IMR-90 (cell line): Measurements from ENCODE around the gene ATG14. TPM values are rescaled to one million over a fixed set of nuclear protein-coding genes. Genes with fewer than 3 reads are reported as not detected.

Source experiments
- ATAC-seq: fragments of 200-7000 bp; cut with Tn5 transposase; 2 replicates; pipeline ENCODE4 v1.9.1; 2020; ENCODE audit warnings: low read depth, mild to moderate bottlenecking, moderate library complexity
- BruUV-seq: library from RNA; stranded (reverse); fragments of 400-500 nt; replicated peaks from 2 replicates; lab custom pipeline; 2021; lab: Mats Ljungman, UMichigan
- CTCF ChIA-PET: fragments of 300-600 bp; formaldehyde crosslinking; extraction: SDS; loops from one replicate; lab custom pipeline; 2021; ENCODE audit warnings: antibody characterized with exemption; lab: Yijun Ruan, JAX
- POLR2A ChIA-PET: fragments of 300-600 bp; sonication (Branson Sonifier 250); formaldehyde crosslinking; loops from one replicate; lab custom pipeline; 2022; ENCODE audit warnings: antibody characterized with exemption; ENCODE audit not compliant: unreplicated experiment; lab: Charles Lee
- DNase-seq: peaks from one replicate; pipeline ENCODE4 v3.0.0; 2013
- H2AFZ ChIP-seq: replicated peaks from 2 replicates; pipeline ENCODE3; 2013; ENCODE audit warnings: low read length, mild to moderate bottlenecking; ENCODE audit not compliant: poor library complexity
- H2AK5ac ChIP-seq: 2 replicates; pipeline ENCODE4 v1.6.1; 2013; ENCODE audit warnings: low read depth, low read length, inconsistent platforms
- H2AK9ac ChIP-seq: replicated peaks from 2 replicates; pipeline ENCODE3; 2013; ENCODE audit warnings: mild to moderate bottlenecking, low read depth, low read length, moderate library complexity; ENCODE audit not compliant: poor library complexity
- H2BK120ac ChIP-seq: 2 replicates; pipeline ENCODE4 v1.6.1; 2013; ENCODE audit warnings: low read depth, low read length, inconsistent platforms
- H2BK15ac ChIP-seq: 3 replicates; pipeline ENCODE4 v1.6.1; 2013; ENCODE audit warnings: low read depth, low read length, inconsistent platforms
- H2BK20ac ChIP-seq: 2 replicates; pipeline ENCODE4 v1.6.1; 2013; ENCODE audit warnings: low read depth, mild to moderate bottlenecking, inconsistent platforms, low read length, moderate library complexity
- H2BK5ac ChIP-seq: 2 replicates; pipeline ENCODE4 v1.6.1; 2013; ENCODE audit warnings: mild to moderate bottlenecking, low read depth, low read length, inconsistent platforms; ENCODE audit not compliant: poor library complexity, severe bottlenecking
- H3K14ac ChIP-seq: replicated peaks from 2 replicates; pipeline ENCODE4 v1.6.1; 2013; ENCODE audit warnings: low read depth, low read length, inconsistent platforms
- H3K18ac ChIP-seq: 2 replicates; pipeline ENCODE4 v1.6.1; 2013; ENCODE audit warnings: low read depth, low read length, control low read depth
- H3K23ac ChIP-seq: 2 replicates; pipeline ENCODE4 v1.6.1; 2013; ENCODE audit warnings: low read depth, low read length, inconsistent platforms
- H3K27ac ChIP-seq: 2 replicates; pipeline ENCODE4 v1.5.1; 2013; ENCODE audit warnings: mild to moderate bottlenecking, control low read depth, low read length; ENCODE audit not compliant: insufficient read depth
- H3K27me3 ChIP-seq: 2 replicates; pipeline ENCODE4 v1.6.1; 2013; ENCODE audit warnings: low read length; ENCODE audit not compliant: control insufficient read depth, insufficient read depth
- H3K36me3 ChIP-seq: 2 replicates; pipeline ENCODE4 v1.6.1; 2013; ENCODE audit warnings: low read length, mixed read lengths; ENCODE audit not compliant: control insufficient read depth, insufficient read depth
- H3K4ac ChIP-seq: 2 replicates; pipeline ENCODE4 v1.6.1; 2013; ENCODE audit warnings: low read depth, low read length, inconsistent platforms
- H3K4me1 ChIP-seq: 2 replicates; pipeline ENCODE4 v1.6.1; 2013; ENCODE audit warnings: low read length, mixed read lengths; ENCODE audit not compliant: control insufficient read depth, insufficient read depth
- H3K4me2 ChIP-seq: 2 replicates; pipeline ENCODE4 v1.6.1; 2013; ENCODE audit warnings: low read depth, mild to moderate bottlenecking, control low read depth, low read length, moderate library complexity
- H3K4me3 ChIP-seq: 2 replicates; pipeline ENCODE4 v1.5.1; 2013; ENCODE audit warnings: low read depth, mild to moderate bottlenecking, control low read depth, low read length, moderate library complexity; ENCODE audit not compliant: insufficient read depth
- H3K56ac ChIP-seq: 2 replicates; pipeline ENCODE4 v1.6.1; 2013; ENCODE audit warnings: low read length, inconsistent platforms; ENCODE audit not compliant: insufficient read depth; ENCODE audit errors: extremely low read depth
- H3K79me1 ChIP-seq, 2 experiments: 2 replicates each; pipeline ENCODE4 v1.6.1; 2013; ENCODE audit warnings: low read length in 2 of 2, inconsistent platforms in 1 of 2, low read depth in 1 of 2
- H3K9ac ChIP-seq: 2 replicates; pipeline ENCODE4 v1.6.1; 2013; ENCODE audit warnings: low read depth, low read length, control low read depth
- H3K9me1 ChIP-seq: 2 replicates; pipeline ENCODE4 v1.6.1; 2013; ENCODE audit warnings: low read length, inconsistent platforms; ENCODE audit not compliant: insufficient read depth
- H3K9me3 ChIP-seq: 2 replicates; pipeline ENCODE4 v1.6.1; 2013; ENCODE audit warnings: low read length; ENCODE audit not compliant: control insufficient read depth, insufficient read depth
- H4K20me1 ChIP-seq: 2 replicates; pipeline ENCODE4 v1.6.1; 2013; ENCODE audit warnings: low read length, inconsistent platforms; ENCODE audit not compliant: insufficient read depth
- H4K5ac ChIP-seq: 2 replicates; pipeline ENCODE4 v1.6.1; 2013; ENCODE audit warnings: mild to moderate bottlenecking, low read depth, low read length, control low read depth
- H4K8ac ChIP-seq, 2 experiments: 2 replicates each; pipeline ENCODE4 v1.6.1; 2013; ENCODE audit warnings: low read depth in 2 of 2, low read length in 2 of 2, control low read depth in 1 of 2, inconsistent platforms in 1 of 2
- H4K91ac ChIP-seq: 2 replicates; pipeline ENCODE4 v1.6.1; 2013; ENCODE audit warnings: low read depth, low read length, inconsistent platforms; ENCODE audit not compliant: insufficient read depth
- BHLHE40 ChIP-seq: fragments of 150-350 bp; IDR thresholded peaks from 2 replicates; pipeline ENCODE4 v1.6.1; 2016; ENCODE audit warnings: mild to moderate bottlenecking, low read depth, low read length
- CEBPB ChIP-seq: IDR thresholded peaks from 2 replicates; pipeline ENCODE4 v1.6.1; 2012; ENCODE audit warnings: low read depth, low read length, improper control_type of control experiment
- CTCF ChIP-seq: conservative IDR thresholded peaks from 2 replicates; pipeline ENCODE4 v1.5.1; 2012; ENCODE audit warnings: mild to moderate bottlenecking, low read depth, low read length, improper control_type of control experiment
- MAFK ChIP-seq: IDR thresholded peaks from 2 replicates; pipeline ENCODE4 v1.6.1; 2012; ENCODE audit warnings: low read depth, low read length, improper control_type of control experiment
- MAZ ChIP-seq: IDR thresholded peaks from 2 replicates; pipeline ENCODE4 v1.6.1; 2012; ENCODE audit warnings: low read depth, mild to moderate bottlenecking, low read length, improper control_type of control experiment, moderate library complexity, borderline replicate concordance
- MXI1 ChIP-seq: IDR thresholded peaks from 2 replicates; pipeline ENCODE4 v1.6.1; 2012; ENCODE audit warnings: low read depth, mild to moderate bottlenecking, low read length, moderate library complexity, borderline replicate concordance
- NFE2L2 ChIP-seq: fragments of 150-350 bp; IDR thresholded peaks from 2 replicates; pipeline ENCODE4 v1.6.1; 2016; ENCODE audit warnings: low read depth, mild to moderate bottlenecking, low read length
- RAD21 ChIP-seq: IDR thresholded peaks from 2 replicates; pipeline ENCODE4 v1.6.1; 2012; ENCODE audit warnings: low read length, improper control_type of control experiment
- RCOR1 ChIP-seq: IDR thresholded peaks from 2 replicates; pipeline ENCODE4 v1.6.1; 2012; ENCODE audit warnings: mild to moderate bottlenecking, low read length, improper control_type of control experiment; ENCODE audit not compliant: insufficient replicate concordance
- SMC3 ChIP-seq: fragments of 150-350 bp; IDR thresholded peaks from 2 replicates; pipeline ENCODE4 v1.6.1; 2016; ENCODE audit warnings: low read depth, mild to moderate bottlenecking, antibody characterized with exemption, low read length, moderate library complexity
- WGBS, 2 experiments: methylation state at CpG; one replicate each; pipeline versions ENCODE4 v1.1.5 to v1.1.7; 2013; ENCODE audit warnings: missing lambda C conversion rate in 2 of 2; ENCODE audit not compliant: insufficient read length in 1 of 2; ENCODE audit errors: extremely low coverage in 2 of 2; 5-methylcytosine and 5-hydroxymethylcytosine counted together
- dilution Hi-C: fragments of 300-500 bp; cut with HindIII; formaldehyde crosslinking; loops from one replicate; pipeline ENCODE4 v1.14.3; 2018; ENCODE audit warnings: low sequenced_read_pairs; ENCODE audit not compliant: unreplicated experiment
- in situ Hi-C: fragments of 300-500 bp; cut with MboI; formaldehyde crosslinking; loops from 3 replicates; pipeline ENCODE4 v1.14.3; 2019; ENCODE audit warnings: low sequenced_read_pairs, inconsistent platforms, mixed read lengths
- intact Hi-C: fragments of 100-400 bp; cut with micrococcal nuclease; formaldehyde crosslinking; loops from 2 replicates; pipeline ENCODE4 v1.10.0; 2022
- polyA plus RNA-seq, 3 experiments: library from polyadenylated mRNA; depleted of rRNA; stranded (reverse); fragments of >200 nt; gene quantifications; 2 replicates each; pipeline ENCODE4 v1.2.3, GENCODE V29; 2012; ENCODE audit warnings: low replicate concordance in 1 of 3
- total RNA-seq: library from RNA; depleted of rRNA; stranded (reverse); fragments of >200 nt; gene quantifications from 2 replicates; pipeline ENCODE4 v1.2.3, GENCODE V29; 2012
- TF ChIP-seq, protein P1 (sequence below): fragments of 150-350 bp; IDR thresholded peaks from 2 replicates; pipeline ENCODE4 v1.6.1; 2016; ENCODE audit warnings: low read depth, mild to moderate bottlenecking, low read length, moderate library complexity, borderline replicate concordance

ATG14 gene
- total and polyA plus RNA-seq, 2 of the 4 experiments (the other 2 are of a cell fraction): 5.0 to 12.4 TPM

DNA sequence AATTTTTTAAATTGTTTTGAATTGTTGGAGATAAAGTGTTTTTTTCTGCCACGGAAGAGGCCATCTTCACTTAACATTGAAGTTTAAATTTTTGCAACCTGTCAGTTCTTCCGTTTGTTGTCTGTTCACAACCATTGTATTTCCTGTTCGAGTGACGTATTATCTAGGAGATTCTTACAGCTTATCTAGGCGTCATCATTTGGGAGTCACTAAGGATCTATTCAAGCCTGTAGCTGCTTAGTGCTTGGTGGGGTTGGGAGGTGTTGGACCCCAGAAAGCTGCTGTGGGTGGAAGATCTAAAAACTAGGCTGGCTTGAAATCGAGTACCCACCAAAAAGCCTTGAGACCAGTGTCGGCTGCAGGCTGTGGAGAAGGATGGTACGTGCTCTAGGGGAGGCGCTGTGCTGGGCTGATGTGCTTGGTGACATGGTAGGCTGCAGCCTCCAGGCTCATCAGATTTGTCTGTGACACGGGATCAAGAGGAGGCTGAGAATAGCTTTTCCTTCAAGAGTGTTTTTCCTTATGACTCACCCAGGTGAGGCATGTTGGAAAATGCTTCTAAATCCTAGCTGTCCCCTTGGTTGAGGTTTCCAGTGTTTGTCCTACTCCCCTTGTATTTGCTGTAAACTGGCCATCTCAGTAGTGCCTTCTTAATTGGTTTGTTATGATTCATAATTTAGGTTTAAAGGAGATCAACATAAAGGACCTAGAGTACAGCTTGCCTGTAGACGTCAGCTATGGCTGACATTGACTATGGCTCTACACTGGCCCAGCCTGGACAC, 57.8 kb downstream of the ATG14 start (continued):
- TF ChIP-seq, protein P1, sequence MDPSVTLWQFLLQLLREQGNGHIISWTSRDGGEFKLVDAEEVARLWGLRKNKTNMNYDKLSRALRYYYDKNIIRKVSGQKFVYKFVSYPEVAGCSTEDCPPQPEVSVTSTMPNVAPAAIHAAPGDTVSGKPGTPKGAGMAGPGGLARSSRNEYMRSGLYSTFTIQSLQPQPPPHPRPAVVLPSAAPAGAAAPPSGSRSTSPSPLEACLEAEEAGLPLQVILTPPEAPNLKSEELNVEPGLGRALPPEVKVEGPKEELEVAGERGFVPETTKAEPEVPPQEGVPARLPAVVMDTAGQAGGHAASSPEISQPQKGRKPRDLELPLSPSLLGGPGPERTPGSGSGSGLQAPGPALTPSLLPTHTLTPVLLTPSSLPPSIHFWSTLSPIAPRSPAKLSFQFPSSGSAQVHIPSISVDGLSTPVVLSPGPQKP: no peak

DNA sequence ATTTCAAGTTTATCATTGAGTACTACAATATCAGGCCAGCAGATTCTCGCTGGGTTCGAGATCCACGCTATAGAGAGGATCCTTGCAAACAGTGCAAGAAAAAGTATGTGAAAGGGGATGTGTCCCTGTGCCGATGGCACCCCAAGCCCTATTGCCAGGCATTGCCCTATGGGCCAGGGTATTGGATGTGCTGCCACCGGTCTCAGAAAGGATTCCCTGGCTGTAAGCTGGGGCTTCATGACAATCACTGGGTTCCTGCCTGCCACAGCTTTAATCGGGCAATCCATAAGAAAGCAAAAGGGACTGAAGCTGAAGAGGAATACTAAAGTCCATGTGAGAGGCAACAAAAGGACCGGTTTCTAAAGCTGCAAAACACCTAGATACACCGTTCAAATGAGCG, 59.4 kb downstream of the ATG14 start:
- no peak overlapping the region for H3K18ac ChIP-seq
- no TSS peak for BruUV-seq
- no peaks in the 10 kb centered on the region for H3K4me1 ChIP-seq
- H3K56ac ChIP-seq: no peak overlapping the region
- H3K9me1 ChIP-seq: 0 out of 2 replicates have a peak, but pooled peaks cover 2% of the 10 kb centered on the region
- H3K9me3 ChIP-seq: no peaks in the 10 kb centered on the region
- no peak overlapping the region for H3K14ac ChIP-seq
- no peak overlapping the region for H2AFZ ChIP-seq
- no peak overlapping the region for H3K4me2 ChIP-seq
- no peak overlapping the region for H4K5ac ChIP-seq
- WGBS, 2 experiments: 92% methylated on average over 2 of the region's 9 CpGs; no CpG with 5 or more reads in 1 of the 2 experiments
- DNase-seq: no peak
- H2AK9ac ChIP-seq: no peak overlapping the region
- no peaks in the 10 kb centered on the region for H3K27me3 ChIP-seq
- H2BK15ac ChIP-seq: no peak overlapping the region
- intact Hi-C loops: loop anchor here (5.0 kb wide), 1 partner anchor 140 kb away; no protein-coding TSS in a partner anchor
- no peak overlapping the region for H4K91ac ChIP-seq
- H2BK5ac ChIP-seq: no peak overlapping the region
- H3K36me3 ChIP-seq: peaks cover 27% of the 10 kb centered on the region
- H2AK5ac ChIP-seq: no peak overlapping the region
- H3K23ac ChIP-seq: no peak overlapping the region
- H3K4ac ChIP-seq: no peak overlapping the region
- H3K27ac ChIP-seq: no peak overlapping the region
- no peak overlapping the region for H4K8ac ChIP-seq
- no peak overlapping the region for H3K4me3 ChIP-seq
- no peak for ATAC-seq
- H2BK120ac ChIP-seq: no peak overlapping the region
- no peak overlapping the region for H3K9ac ChIP-seq
- dilution Hi-C loops: no loop called here
- H3K79me1 ChIP-seq: peaks cover 22 to 55% of the 10 kb centered on the region in 2 experiments
- in situ Hi-C loops: no loop called here
- POLR2A ChIA-PET: no interaction called here
- no peak overlapping the region for H2BK20ac ChIP-seq
- CTCF ChIA-PET: interaction anchor here (0.6 kb wide), 1 partner anchor 12 kb away, joined by 5 read pairs; no protein-coding TSS in a partner anchor
- H4K20me1 ChIP-seq: peaks cover 19% of the 10 kb centered on the region; the same call in 1 of the 2 replicates
- TF ChIP-seq RAD21: no peak
- TF ChIP-seq CEBPB: no peak
- TF ChIP-seq, protein P1: no peak
- TF ChIP-seq RCOR1: no peak
- TF ChIP-seq SMC3: no peak
- TF ChIP-seq MXI1: no peak
- no peak for TF ChIP-seq BHLHE40
- no peak for TF ChIP-seq NFE2L2
- TF ChIP-seq CTCF: no peak
- no peak for TF ChIP-seq MAZ
- TF ChIP-seq MAFK: no peak
